SJSA1 (cell line): ENCODE measurements around the gene EVC2. TPM values are rescaled to one million over a fixed set of nuclear protein-coding genes. Genes with fewer than 3 reads are reported as not detected.

Source experiments
- DNase-seq, 2 experiments: peaks; one replicate each; pipeline ENCODE4 v3.0.0-alpha.2; 2015 to 2020; ENCODE audit warnings: low spot score in 2 of 2, low read depth in 1 of 2
- H3K27ac ChIP-seq: fragments of 250-450 bp; sonication (Bioruptor Pico); 2 replicates; pipeline ENCODE4 v1.5.1; 2020; ENCODE audit warnings: mild to moderate bottlenecking, moderate library complexity
- H3K27me3 ChIP-seq: fragments of 250-450 bp; sonication (Bioruptor Pico); replicated peaks from 2 replicates; pipeline ENCODE4 v1.5.1; 2020; ENCODE audit warnings: mild to moderate bottlenecking, moderate library complexity
- H3K36me3 ChIP-seq: fragments of 250-450 bp; sonication (Bioruptor Pico); 2 replicates; pipeline ENCODE4 v1.5.1; 2020; ENCODE audit warnings: mild to moderate bottlenecking
- H3K4me1 ChIP-seq: fragments of 250-450 bp; sonication (Bioruptor Pico); replicated peaks from 2 replicates; pipeline ENCODE4 v1.6.1; 2021; ENCODE audit warnings: mild to moderate bottlenecking
- H3K4me3 ChIP-seq: fragments of 250-450 bp; sonication (Bioruptor Pico); 2 replicates; pipeline ENCODE4 v1.5.1; 2020; ENCODE audit warnings: mild to moderate bottlenecking
- H3K9me3 ChIP-seq: fragments of 250-450 bp; sonication (Bioruptor Pico); replicated peaks from 2 replicates; pipeline ENCODE4 v1.5.1; 2020; ENCODE audit warnings: mild to moderate bottlenecking
- total RNA-seq: library from RNA; depleted of rRNA; stranded (reverse); fragments of >200 nt; shearing (Covaris generic); gene quantifications from 2 replicates; pipeline ENCODE4 v1.2.3, GENCODE V29; 2014

EVC2 gene
- total RNA-seq, 1 experiment from 2014 or later = 2.7 TPM

DNA sequence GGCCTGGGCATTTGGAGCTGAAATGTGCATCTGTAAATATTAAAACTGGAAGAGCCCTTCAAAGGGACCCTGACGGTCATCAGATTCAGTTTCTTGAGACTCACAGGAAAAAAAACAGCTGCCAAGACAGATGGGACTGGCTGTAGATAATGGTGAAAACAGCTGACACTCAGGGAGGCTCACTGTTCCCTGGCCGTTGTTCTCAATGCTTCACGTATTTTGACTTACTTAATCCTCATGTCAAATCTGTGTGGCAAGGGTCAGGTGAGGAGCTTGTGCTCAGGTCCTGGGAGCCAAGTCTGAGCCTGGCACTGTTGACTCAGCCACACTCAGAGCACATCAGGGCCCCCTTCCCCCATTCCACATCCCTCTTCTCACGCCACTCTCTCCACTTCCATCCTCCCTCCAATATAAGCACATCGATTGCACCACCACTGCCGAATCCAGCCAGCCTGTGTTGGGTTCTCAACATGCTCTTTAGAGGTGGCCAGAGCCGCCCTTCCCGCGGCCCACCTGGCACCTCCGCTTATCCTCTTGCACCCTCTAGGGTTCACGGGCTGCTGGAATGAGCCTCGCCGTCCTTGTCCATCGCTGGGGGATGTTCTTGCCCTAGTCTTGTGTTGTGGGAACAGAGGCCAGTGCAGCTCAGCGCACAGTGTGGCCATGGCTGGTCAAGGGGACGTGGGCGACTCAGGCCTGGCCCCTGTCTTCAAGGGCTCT is 42.7 kb upstream of the EVC2 start:
- Histone ChIP-seq H3K4me1 (peaks cover 51% of the 10 kb centered on the region), H3K36me3 (peaks cover 23% of the 10 kb centered on the region), H3K27me3 (no peaks in the 10 kb centered on the region), H3K9me3 (no peaks in the 10 kb centered on the region), H3K27ac (no peak overlapping the region), H3K4me3 (no peak overlapping the region)
- no peak for DNase-seq

DNA sequence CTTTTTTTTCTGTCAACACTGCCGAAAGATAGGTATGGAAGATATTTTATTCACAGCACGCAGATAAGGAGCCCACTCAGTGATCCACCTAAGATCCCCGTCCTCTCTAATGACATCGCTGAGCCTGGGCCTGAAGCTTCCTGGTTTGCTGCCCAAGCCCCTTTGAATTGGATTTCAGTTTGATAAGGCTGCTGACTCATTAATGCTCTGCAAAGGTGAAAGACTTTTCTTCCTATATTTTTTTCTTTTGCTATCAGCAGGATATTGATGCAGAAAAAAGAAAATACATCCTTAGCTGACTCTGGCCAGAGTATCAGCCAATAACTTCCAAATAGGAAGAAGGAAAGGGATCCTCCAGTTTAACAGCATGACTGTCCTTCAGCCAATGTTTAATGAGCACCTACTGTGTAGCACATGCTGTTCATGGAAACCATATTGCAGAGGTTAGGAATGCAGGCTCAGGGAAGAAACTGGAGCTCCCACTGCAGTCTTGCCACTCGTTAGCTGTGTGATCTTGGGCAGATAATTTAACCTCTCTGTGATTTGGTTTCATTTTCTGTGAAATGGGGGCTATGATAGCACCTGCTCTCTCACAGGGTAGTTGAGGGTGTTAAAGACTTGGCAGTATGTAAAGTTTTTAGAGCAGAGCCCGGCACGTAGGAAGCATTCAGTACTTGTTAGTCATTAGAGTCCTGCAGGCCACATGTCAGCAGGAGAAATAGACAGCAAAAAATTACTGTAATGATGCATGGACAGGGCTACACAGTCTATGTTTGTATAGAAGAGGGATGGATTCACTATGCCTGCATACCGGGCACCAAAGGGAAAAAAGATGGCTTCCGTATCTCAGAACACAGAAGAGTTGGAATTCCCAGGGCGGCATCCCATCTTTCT is 41.9 kb upstream of the EVC2 start:
- Histone ChIP-seq H3K36me3 (peaks cover 20% of the 10 kb centered on the region), H3K27me3 (no peaks in the 10 kb centered on the region)

DNA sequence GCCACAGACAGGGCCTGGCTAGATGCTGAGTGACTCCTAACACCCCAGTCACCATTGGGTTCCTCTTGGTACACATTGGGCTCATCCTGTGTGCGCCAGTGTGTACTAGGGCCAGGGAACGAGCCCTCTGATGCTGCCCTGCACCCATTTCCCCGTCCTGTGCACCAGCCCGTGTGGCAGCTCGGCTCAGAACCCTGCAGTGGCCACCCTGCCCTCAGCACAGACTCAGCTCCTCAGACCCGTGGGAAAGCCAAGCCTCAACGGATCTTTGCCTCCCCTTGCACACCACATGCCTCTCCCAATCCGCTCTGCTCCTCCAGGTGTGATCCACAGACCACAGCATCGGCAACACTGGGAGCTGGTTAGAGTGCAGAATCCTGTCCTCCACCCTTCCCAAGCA is 41.2 kb upstream of the EVC2 start:
- H3K9me3 ChIP-seq = no peaks in the 10 kb centered on the region
- peaks cover 51% of the 10 kb centered on the region for H3K4me1 ChIP-seq
- no peaks in the 10 kb centered on the region for H3K27me3 ChIP-seq
- no peak for DNase-seq
- H3K27ac ChIP-seq = no peak overlapping the region
- peaks cover 17% of the 10 kb centered on the region for H3K36me3 ChIP-seq
- no peak overlapping the region for H3K4me3 ChIP-seq

More for the DNA sequence above, 41.9 kb upstream of the EVC2 start:
- Histone ChIP-seq H3K27ac (no peak overlapping the region), H3K4me1 (peaks cover 51% of the 10 kb centered on the region), H3K4me3 (no peak overlapping the region), H3K9me3 (no peaks in the 10 kb centered on the region)
- DNase-seq = no peak

DNA sequence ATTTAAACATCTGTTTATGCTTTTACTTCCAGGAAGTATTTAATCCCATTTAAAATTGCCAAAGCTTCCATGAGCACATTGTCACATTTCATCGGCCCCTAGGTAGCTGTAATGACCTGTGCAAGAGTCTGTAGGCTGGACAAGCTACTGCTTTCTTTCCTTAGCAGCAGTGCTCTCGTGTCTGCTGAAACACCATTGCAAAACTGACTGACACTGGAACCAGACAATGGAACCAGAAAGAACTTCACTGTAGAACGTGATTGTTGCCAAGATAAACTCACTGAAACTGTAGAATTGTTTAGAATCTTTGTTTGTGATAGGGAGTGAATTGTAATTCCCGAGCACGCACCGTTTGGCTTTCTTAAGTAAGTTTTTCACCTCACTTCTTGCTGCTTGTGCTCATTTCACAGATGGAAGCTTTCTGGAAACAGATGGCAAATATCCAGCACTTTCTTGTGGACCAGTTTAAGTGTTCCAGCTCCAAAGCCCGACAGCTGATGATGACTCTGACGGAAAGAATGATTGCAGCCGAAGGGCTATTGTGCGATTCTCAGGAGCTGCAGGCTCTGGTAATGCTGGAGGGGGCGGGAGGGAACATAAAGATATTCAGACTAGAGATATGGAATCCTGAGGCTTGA is 39.5 kb upstream of the EVC2 start:
- peaks cover 20% of the 10 kb centered on the region for H3K36me3 ChIP-seq
- no peak overlapping the region for H3K4me3 ChIP-seq

DNA sequence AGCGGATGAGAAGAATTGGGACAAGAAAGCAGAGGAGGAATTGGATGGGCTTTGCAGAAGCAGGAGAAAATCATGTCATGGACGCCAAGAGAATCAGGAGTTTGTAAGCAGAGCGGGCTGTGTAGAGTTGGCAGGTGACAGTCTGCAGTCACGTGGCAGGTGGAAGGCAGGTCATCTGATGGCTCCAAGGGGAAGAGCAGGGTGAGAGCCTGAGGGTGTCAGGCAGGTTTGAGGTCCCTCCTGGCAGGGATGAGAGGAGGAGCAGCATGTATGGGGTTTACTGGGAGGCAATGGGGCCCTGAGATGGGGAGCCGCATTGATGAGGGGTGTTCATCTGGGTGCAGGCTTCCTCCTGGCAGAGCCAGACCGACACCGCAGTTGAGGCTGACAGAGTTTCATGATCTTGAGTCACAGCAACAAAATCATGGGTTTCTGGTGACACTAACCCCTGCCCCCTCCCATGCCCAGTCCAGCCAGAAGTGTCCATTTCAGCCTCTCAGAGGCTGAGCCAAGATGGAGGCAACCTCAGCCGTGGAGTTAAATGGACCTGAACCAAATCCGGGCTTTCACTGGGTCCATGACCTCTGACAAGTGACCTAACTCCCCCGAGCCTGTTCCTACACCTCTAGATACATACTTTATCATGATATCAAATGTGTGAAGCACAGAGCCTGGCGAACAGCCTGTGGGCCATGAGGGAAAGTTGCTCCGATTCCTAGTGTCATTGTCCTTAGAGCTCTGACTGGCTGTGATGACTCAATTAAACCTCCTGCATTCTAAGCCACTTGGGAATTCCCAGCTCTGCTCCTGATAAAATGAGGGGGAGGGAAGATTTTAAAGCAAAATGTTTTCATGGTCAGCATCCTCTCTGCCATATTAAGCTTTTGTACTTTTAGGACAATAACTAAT is 38.7 kb upstream of the EVC2 start:
- peaks cover 28% of the 10 kb centered on the region for H3K4me1 ChIP-seq
- H3K27me3 ChIP-seq = no peaks in the 10 kb centered on the region
- peaks cover 23% of the 10 kb centered on the region for H3K36me3 ChIP-seq
- H3K4me3 ChIP-seq = no peak overlapping the region
- peak in 1 of 2 experiments; percentile 63 for DNase-seq
- no peaks in the 10 kb centered on the region for H3K9me3 ChIP-seq
- peak overlapping the region; percentile 91 for H3K27ac ChIP-seq

More for the DNA sequence above, 39.5 kb upstream of the EVC2 start:
- Histone ChIP-seq H3K27ac (peak overlapping the region; percentile 91), H3K27me3 (no peaks in the 10 kb centered on the region), H3K4me1 (peaks cover 36% of the 10 kb centered on the region), H3K9me3 (no peaks in the 10 kb centered on the region)
- peak; percentile 77 to 82 for DNase-seq

GRCh38 chr4:5746250-5746649 is 37.9 kb upstream of the EVC2 start:
- Histone ChIP-seq H3K27me3 (no peaks in the 10 kb centered on the region), H3K36me3 (peaks cover 23% of the 10 kb centered on the region), H3K9me3 (no peaks in the 10 kb centered on the region), H3K4me3 (no peak overlapping the region), H3K27ac (no peak overlapping the region), H3K4me1 (peaks cover 22% of the 10 kb centered on the region)
- DNase-seq = no peak

- H3K9me3 ChIP-seq = no peaks in the 10 kb centered on the region
- H3K4me3 ChIP-seq = no peak overlapping the region
- DNase-seq = no peak
- no peaks in the 10 kb centered on the region for H3K27me3 ChIP-seq
- H3K36me3 ChIP-seq = peaks cover 21% of the 10 kb centered on the region
- no peak overlapping the region for H3K27ac ChIP-seq
- H3K4me1 ChIP-seq = peaks cover 15% of the 10 kb centered on the region
These were observed 34.6 kb upstream of the EVC2 start for GRCh38 chr4:5742968-5743367.

- no peaks in the 10 kb centered on the region for H3K9me3 ChIP-seq
- peaks cover 21% of the 10 kb centered on the region for H3K36me3 ChIP-seq
- H3K27me3 ChIP-seq = no peaks in the 10 kb centered on the region
- H3K4me3 ChIP-seq = no peak overlapping the region
- H3K27ac ChIP-seq = no peak overlapping the region
- peaks cover 9% of the 10 kb centered on the region for H3K4me1 ChIP-seq
- DNase-seq = no peak
These were observed 34.0 kb upstream of the EVC2 start for GRCh38 chr4:5742388-5742787.

DNA sequence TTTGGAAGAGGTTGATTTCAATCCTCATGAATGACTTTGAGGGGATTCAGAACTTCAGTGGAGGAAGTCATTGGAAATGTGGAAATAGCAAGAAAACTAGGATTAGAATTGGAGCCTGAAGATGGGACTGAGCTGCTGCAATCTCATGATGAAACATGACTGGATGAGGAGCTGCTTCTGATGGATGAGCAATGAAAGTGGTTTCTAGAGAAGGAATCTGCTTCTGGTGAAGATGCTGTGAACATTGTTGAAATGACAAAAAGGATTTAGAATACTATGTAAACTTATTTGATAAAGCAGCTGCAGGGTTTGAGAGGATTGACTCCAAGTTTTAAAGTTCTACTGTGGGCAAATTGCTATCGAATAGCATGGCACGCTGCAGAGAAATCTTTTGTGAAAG is 29.7 kb upstream of the EVC2 start:
- no peaks in the 10 kb centered on the region for H3K9me3 ChIP-seq
- peaks cover 5% of the 10 kb centered on the region for H3K36me3 ChIP-seq
- H3K4me1 ChIP-seq = no peaks in the 10 kb centered on the region
- no peak overlapping the region for H3K27ac ChIP-seq
- no peaks in the 10 kb centered on the region for H3K27me3 ChIP-seq
- H3K4me3 ChIP-seq = no peak overlapping the region
- no peak for DNase-seq

GRCh38 chr4:5735463-5735862 is 27.1 kb upstream of the EVC2 start:
- Histone ChIP-seq H3K36me3 (peaks cover 4% of the 10 kb centered on the region; the same call in 1 of the 2 replicates), H3K27ac (no peak overlapping the region)
- DNase-seq = no peak

DNA sequence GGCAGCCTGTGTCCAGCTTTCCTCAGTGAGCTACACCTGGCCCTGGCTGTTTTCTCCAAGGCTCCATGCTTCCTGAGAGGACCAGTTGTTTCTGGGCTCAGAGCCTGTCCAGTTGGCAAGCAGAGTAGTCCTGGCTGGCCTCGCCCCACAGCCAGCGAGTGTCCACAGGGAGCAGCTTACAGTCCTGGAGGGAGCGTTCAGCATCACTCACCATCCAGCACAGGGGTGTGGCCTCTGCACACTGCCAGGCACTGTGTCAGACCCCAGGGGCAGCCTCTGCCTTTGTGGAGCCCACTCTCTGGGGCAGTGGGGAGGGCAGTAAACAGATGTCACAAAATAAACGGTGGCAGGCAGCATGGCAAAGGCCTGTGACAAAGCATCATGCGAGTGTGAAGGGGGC is 26.5 kb upstream of the EVC2 start:
- H3K36me3 ChIP-seq = peaks cover 7% of the 10 kb centered on the region; the same call in 1 of the 2 replicates
- DNase-seq = no peak

More at GRCh38 chr4:5735463-5735862, 27.1 kb upstream of the EVC2 start:
- Histone ChIP-seq H3K4me1 (no peaks in the 10 kb centered on the region), H3K9me3 (no peaks in the 10 kb centered on the region), H3K27me3 (no peaks in the 10 kb centered on the region), H3K4me3 (no peak overlapping the region)

DNA sequence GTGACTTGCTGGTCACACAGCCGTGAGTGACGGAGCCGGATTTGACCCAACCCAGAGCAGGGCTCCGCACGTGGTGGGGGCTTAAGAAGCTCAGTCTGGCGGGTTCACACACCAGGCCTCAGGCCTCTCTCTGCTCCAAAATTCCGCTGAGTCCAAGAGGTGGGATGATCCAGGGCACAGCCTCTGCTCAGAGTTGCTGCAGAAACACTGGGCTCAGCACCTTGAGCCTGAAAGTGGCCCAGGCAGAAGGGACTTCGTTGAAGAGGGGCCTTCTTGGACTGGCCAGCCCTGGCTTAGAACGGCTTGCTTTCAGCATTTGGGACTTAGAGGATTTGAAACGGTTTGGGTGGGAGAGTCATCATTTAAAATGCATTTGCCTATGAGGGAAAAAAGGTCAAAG is 23.8 kb upstream of the EVC2 start:
- no peaks in the 10 kb centered on the region for H3K4me1 ChIP-seq
- no peaks in the 10 kb centered on the region for H3K9me3 ChIP-seq
- no peak overlapping the region for H3K4me3 ChIP-seq
- no peaks in the 10 kb centered on the region for H3K27me3 ChIP-seq
- DNase-seq = no peak
- H3K36me3 ChIP-seq = peaks cover 7% of the 10 kb centered on the region; the same call in 1 of the 2 replicates
- no peak overlapping the region for H3K27ac ChIP-seq

More for the DNA sequence above, 26.5 kb upstream of the EVC2 start:
- Histone ChIP-seq H3K9me3 (no peaks in the 10 kb centered on the region), H3K4me1 (no peaks in the 10 kb centered on the region), H3K27me3 (no peaks in the 10 kb centered on the region), H3K4me3 (no peak overlapping the region), H3K27ac (no peak overlapping the region)
